ENCODE measurements around the gene PEF1. TPM values are rescaled to one million over a fixed set of nuclear protein-coding genes. Genes with fewer than 3 reads are reported as not detected.
A peak's percentile ranks its signal among the peaks of the same experiment; 100 is the strongest.

PEF1 gene
- total RNA-seq (10 to 100 TPM; 35.3 to 36.3 TPM), polyA plus RNA-seq (10 to 100 TPM; 60.6 to 87.3 (median 77.8) TPM), total RNA-seq (32.4 to 65.4 (median 41.4) reads per million in 6 experiments)

- DNase-seq (peak; percentile 97 to 100 (median 99)), ATAC-seq (peak; percentile 85 to 88)
- peaks cover 14 to 44% (median 35%) of the 10 kb centered on the region in 4 donors for H3K4me1 Mint-ChIP-seq
- peak within 1 kb of the TSS; percentile 95 to 100 (median 98) for H3K4me3 Mint-ChIP-seq
- POLR2A ChIA-PET: interaction anchor here (0.6 to 1.7 kb wide), 8 partner anchors 10 to 1006 kb away, joined by 3 to 5 read pairs (median 4); partner anchors contain the start of genes KHDRBS1, KPNA6 and RBBP4
- H3K27ac Mint-ChIP-seq: peak within 1 kb of the TSS; percentile 98 to 100 (median 100)
- H3K9me3 Mint-ChIP-seq: no peaks in the 10 kb centered on the region
- no peaks in the 10 kb centered on the region for H3K36me3 Mint-ChIP-seq
- no peaks in the 10 kb centered on the region for H3K27me3 Mint-ChIP-seq
These were observed at the start of gene PEF1 for GRCh38 chr1:31644560-31645273. PEF1 (minus strand) TSS chr1:31644876; CDS start chr1:31644864, 12 bp downstream.

DNA sequence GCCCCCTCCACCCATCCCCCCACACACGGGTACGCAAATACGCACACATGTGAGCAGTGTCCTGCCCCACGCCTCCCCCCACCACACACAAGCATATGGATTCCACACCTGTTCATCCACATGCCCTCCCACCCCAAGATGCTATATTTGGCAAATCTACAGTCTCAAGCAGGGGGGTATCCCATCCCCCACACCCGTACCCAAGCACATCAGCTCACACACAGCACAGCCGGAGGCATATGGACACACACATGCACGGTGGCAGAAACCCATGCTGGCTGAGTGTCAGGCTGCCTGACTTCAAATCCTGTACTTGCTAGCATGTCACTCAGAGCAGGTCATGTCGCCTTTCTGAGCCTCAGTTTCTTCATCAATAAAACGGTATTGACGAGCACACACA lies 48.6 kb upstream of the PEF1 start:
- H3K27me3 Mint-ChIP-seq: peaks cover 0 to 3% (median 0%) of the 10 kb centered on the region in 5 donors
- no peak overlapping the region for H3K4me3 Mint-ChIP-seq
- H3K36me3 Mint-ChIP-seq: no peaks in the 10 kb centered on the region
- POLR2A ChIA-PET: no interaction called here
- H3K4me1 Mint-ChIP-seq: peaks cover 0 to 3% (median 1%) of the 10 kb centered on the region in 4 donors
- no peaks in the 10 kb centered on the region for H3K9me3 Mint-ChIP-seq
- DNase-seq (no peak), ATAC-seq (no peak)
- no peak overlapping the region for H3K27ac Mint-ChIP-seq

DNA sequence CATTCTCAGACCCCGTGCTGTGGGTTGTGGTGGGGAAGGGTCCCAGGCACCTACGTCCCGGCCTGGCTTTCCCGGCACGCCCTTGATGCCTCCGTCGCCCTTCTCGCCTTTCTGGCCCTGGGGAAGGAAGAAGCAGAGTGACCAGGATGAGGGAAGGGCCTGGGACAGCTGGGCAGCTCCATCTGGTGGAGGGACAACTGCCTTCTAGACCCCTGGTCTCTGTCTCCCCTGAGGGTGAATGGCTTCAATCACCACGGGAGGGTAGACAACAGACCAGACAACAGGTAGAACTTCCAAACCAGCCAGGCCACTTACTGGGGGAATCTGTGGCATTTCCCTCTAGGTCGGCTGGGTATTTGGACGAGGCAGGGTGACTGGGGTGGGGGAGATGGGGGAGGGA lies 47.3 kb upstream of the PEF1 start:
- Mint-ChIP-seq H3K27ac (no peak overlapping the region), H3K27me3 (peaks cover 0 to 3% (median 0%) of the 10 kb centered on the region in 5 donors), H3K9me3 (no peaks in the 10 kb centered on the region), H3K4me1 (no peaks in the 10 kb centered on the region), H3K36me3 (no peaks in the 10 kb centered on the region), H3K4me3 (no peak overlapping the region)
- DNase-seq (no peak), ATAC-seq (no peak)
- POLR2A ChIA-PET: no interaction called here

DNA sequence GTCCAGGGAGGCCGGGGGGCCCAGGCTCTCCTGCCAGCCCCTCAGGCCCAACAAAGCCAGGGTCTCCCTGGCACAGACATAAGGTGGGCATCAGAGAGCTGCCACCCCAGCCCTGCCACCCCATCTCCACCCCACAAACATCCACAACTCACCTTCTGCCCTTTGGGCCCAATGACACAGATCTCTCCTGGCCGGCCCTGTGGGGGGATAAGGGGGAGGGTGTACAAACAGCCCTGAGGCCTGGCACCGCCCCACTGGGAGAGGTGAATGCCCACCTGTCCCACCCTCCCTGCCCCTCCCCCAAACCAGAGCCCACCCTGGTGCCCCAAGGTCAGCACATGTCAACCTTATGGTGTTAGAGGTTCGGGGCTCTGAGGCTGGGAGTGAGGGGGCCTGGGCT lies 46.8 kb upstream of the PEF1 start:
- POLR2A ChIA-PET: no interaction called here
- H3K36me3 Mint-ChIP-seq: no peaks in the 10 kb centered on the region
- H3K27ac Mint-ChIP-seq: no peak overlapping the region
- H3K27me3 Mint-ChIP-seq: peaks cover 3 to 4% (median 4%) of the 10 kb centered on the region in 5 donors
- no peak overlapping the region for H3K4me3 Mint-ChIP-seq
- no peaks in the 10 kb centered on the region for H3K9me3 Mint-ChIP-seq
- ATAC-seq (no peak), DNase-seq (no peak)
- H3K4me1 Mint-ChIP-seq: no peaks in the 10 kb centered on the region

- POLR2A ChIA-PET: interaction anchor here (0.7 kb wide), 1 partner anchor 21 kb away, joined by 3 read pairs; no protein-coding TSS in a partner anchor
These were observed 46.2 kb upstream of the PEF1 start for GRCh38 chr1:31690921-31691320.

GRCh38 chr1:31689854-31690253 lies 45.2 kb upstream of the PEF1 start:
- H3K27me3 Mint-ChIP-seq: peaks cover 5 to 20% (median 6%) of the 10 kb centered on the region in 5 donors
- H3K36me3 Mint-ChIP-seq: no peaks in the 10 kb centered on the region
- H3K9me3 Mint-ChIP-seq: no peaks in the 10 kb centered on the region
- ATAC-seq: no peak
- H3K4me1 Mint-ChIP-seq: no peaks in the 10 kb centered on the region
- POLR2A ChIA-PET: no interaction called here
- DNase-seq: no peak
- H3K4me3 Mint-ChIP-seq: no peak overlapping the region
- H3K27ac Mint-ChIP-seq: no peak overlapping the region

More at GRCh38 chr1:31690921-31691320, 46.2 kb upstream of the PEF1 start:
- Mint-ChIP-seq H3K27me3 (peaks cover 3 to 10% (median 5%) of the 10 kb centered on the region in 5 donors), H3K36me3 (no peaks in the 10 kb centered on the region), H3K9me3 (no peaks in the 10 kb centered on the region), H3K4me1 (no peaks in the 10 kb centered on the region), H3K4me3 (no peak overlapping the region), H3K27ac (no peak overlapping the region)
- no peak for DNase-seq
- ATAC-seq: no peak

GRCh38 chr1:31689379-31689778 lies 44.7 kb upstream of the PEF1 start:
- DNase-seq (no peak), ATAC-seq (no peak)
- H3K36me3 Mint-ChIP-seq: no peaks in the 10 kb centered on the region
- peaks cover 5 to 24% (median 9%) of the 10 kb centered on the region in 5 donors for H3K27me3 Mint-ChIP-seq
- POLR2A ChIA-PET: no interaction called here
- no peak overlapping the region for H3K4me3 Mint-ChIP-seq
- no peaks in the 10 kb centered on the region for H3K9me3 Mint-ChIP-seq
- no peak overlapping the region for H3K27ac Mint-ChIP-seq
- no peaks in the 10 kb centered on the region for H3K4me1 Mint-ChIP-seq

DNA sequence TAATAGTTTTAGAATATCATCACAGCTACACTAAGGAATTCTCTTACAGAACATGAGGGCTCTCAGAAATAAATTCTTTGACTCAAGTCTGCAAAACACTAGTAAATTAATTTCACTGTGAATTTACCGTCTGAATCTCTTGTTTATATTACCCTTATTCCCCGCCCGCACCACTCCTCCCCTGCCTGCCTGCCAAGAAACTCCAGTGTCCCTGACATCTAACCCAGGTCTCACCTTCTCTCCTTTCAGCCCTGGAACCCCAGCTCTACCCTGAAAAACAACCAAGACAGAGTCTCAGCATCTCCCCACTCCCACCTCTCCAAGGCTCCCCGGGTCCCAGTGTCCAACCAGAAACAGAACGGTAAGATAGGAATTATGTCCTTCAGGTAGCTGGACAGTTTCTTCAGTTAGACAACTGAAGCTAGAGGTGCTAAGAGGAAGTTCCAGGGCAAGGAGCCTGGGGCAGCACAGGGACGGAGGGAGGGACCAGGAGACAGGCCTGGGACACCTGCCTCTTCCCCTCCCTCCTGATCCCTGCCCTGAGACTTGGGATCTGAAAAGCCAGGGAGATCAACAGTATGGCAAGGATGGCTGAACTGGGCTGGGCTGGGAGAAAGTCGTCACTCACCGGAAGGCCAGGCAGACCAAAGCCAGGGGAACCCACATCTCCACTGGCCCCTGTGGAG lies 43.7 kb upstream of the PEF1 start:
- no peak for ATAC-seq
- Mint-ChIP-seq H3K4me1 (no peaks in the 10 kb centered on the region), H3K36me3 (no peaks in the 10 kb centered on the region), H3K27me3 (peaks cover 5 to 24% (median 6%) of the 10 kb centered on the region in 5 donors), H3K27ac (peak overlapping the region in 1 of 10 donors; percentile 43), H3K9me3 (no peaks in the 10 kb centered on the region), H3K4me3 (no peak overlapping the region)
- DNase-seq: no peak
- POLR2A ChIA-PET: no interaction called here

- Mint-ChIP-seq H3K36me3 (no peaks in the 10 kb centered on the region), H3K27me3 (peaks cover 5 to 24% (median 6%) of the 10 kb centered on the region in 5 donors), H3K4me3 (no peak overlapping the region), H3K9me3 (no peaks in the 10 kb centered on the region), H3K4me1 (no peaks in the 10 kb centered on the region), H3K27ac (no peak overlapping the region)
- no peak for DNase-seq
- ATAC-seq: no peak
- POLR2A ChIA-PET: interaction anchor here (0.7 kb wide), 1 partner anchor 11 kb away, joined by 3 read pairs; no protein-coding TSS in a partner anchor
These were observed 42.9 kb upstream of the PEF1 start for GRCh38 chr1:31687601-31688000.

- POLR2A ChIA-PET: no interaction called here
- H3K27ac Mint-ChIP-seq: no peak overlapping the region
- H3K4me1 Mint-ChIP-seq: no peaks in the 10 kb centered on the region
- DNase-seq (no peak), ATAC-seq (no peak)
- H3K4me3 Mint-ChIP-seq: no peak overlapping the region
- no peaks in the 10 kb centered on the region for H3K9me3 Mint-ChIP-seq
- peaks cover 5 to 24% (median 9%) of the 10 kb centered on the region in 5 donors for H3K27me3 Mint-ChIP-seq
- H3K36me3 Mint-ChIP-seq: no peaks in the 10 kb centered on the region
These were observed 41.1 kb upstream of the PEF1 start for GRCh38 chr1:31685795-31686194.

DNA sequence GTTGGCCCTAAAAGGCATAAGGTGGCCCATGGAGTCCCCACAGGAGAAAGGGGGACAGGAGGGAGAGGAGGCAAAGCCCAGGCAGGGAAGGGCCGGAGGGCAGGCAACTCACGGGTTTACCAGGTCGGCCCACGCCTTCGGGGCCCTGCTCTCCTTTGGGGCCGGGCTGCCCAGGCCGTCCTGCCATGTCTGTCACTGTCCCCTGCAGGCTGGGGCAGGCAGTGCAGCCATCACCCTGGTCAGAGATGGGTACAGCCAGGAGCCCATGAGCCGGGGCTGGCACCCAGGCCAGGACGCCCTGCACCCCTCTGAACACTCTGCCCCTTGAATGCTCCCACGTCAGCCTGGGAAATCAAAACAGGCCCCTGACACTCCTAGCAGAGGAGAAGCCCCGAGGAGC lies 39.3 kb upstream of the PEF1 start:
- Mint-ChIP-seq H3K9me3 (no peaks in the 10 kb centered on the region), H3K27ac (no peak overlapping the region), H3K27me3 (peaks cover 5 to 24% (median 9%) of the 10 kb centered on the region in 5 donors), H3K4me1 (no peaks in the 10 kb centered on the region), H3K36me3 (no peaks in the 10 kb centered on the region), H3K4me3 (no peak overlapping the region)
- no peak for DNase-seq
- no peak for ATAC-seq
- POLR2A ChIA-PET: no interaction called here

DNA sequence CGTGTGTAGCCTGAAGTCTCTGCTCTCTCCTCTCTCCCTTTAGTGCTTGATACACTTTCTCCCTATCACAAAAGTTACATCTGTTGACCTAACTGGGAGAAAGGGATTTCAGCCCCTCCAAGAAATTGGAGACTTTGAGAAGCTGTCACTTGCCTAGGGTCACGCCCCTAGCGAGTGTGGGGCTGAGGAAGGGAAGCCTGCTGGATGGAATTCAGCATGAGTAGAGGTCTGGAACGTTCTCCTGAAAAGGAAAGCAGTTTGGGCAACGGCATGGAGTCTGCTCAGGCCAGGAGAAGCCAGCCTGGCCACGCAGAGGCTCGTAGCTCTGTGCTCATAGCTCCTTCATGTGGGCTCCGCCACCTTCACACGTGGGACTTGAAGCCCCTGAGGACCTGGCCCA lies 36.7 kb upstream of the PEF1 start:
- DNase-seq (no peak), ATAC-seq (no peak)
- Mint-ChIP-seq H3K27me3 (peaks cover 2 to 19% (median 6%) of the 10 kb centered on the region in 5 donors), H3K27ac (no peak overlapping the region), H3K4me1 (no peaks in the 10 kb centered on the region), H3K36me3 (no peaks in the 10 kb centered on the region), H3K9me3 (no peaks in the 10 kb centered on the region), H3K4me3 (no peak overlapping the region)
- POLR2A ChIA-PET: no interaction called here

DNA sequence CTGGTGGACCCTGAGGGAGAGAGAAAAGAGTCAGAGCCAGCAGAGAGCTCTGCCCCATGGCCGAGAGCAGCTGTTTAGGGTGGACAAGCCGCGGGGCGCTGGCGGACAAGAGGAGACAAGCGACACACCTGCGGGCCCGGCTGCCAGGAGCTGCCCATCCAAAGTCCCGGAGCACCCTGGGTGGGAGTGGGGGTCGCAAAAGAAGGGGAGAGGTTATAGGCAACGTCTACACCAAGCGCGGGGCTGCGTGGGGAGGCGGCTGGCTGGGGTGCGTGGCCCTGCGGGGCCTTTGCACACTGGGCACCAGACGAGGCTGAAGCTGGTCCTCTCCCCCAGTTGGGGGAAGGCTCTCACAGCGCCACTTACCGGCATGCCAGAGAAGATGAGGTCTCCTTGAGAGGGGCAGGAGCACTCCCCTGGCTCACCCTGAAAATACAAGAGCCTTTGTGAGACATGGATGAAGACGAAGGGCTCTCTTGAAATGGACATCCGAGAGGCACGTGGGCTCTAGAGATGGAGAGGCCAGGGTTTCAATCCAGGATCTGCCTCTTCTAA lies 35.1 kb upstream of the PEF1 start:
- peaks cover 2 to 15% (median 4%) of the 10 kb centered on the region in 5 donors for H3K27me3 Mint-ChIP-seq

More for the DNA sequence above, 35.1 kb upstream of the PEF1 start:
- POLR2A ChIA-PET: no interaction called here
- no peaks in the 10 kb centered on the region for H3K9me3 Mint-ChIP-seq
- no peaks in the 10 kb centered on the region for H3K36me3 Mint-ChIP-seq
- H3K4me3 Mint-ChIP-seq: no peak overlapping the region
- H3K4me1 Mint-ChIP-seq: no peaks in the 10 kb centered on the region
- no peak for DNase-seq
- ATAC-seq: no peak
- H3K27ac Mint-ChIP-seq: no peak overlapping the region

Measured in naive thymus-derived CD8-positive, alpha-beta T cell (primary cell).